Fibroblast of skin of scalp (primary cell): ENCODE results near the gene MAJIN.
"Not testable (repeated sequence)": the region's sequence is repeated elsewhere in the genome, so short reads cannot be mapped to it uniquely, and the experiment has no call there.

Source experiments
- DNase-seq: peaks from one replicate; pipeline ENCODE4 v3.0.0-alpha.2; 2013

Gene MAJIN

GRCh38 chr11:64990222-64990923 lies 18.5 kb upstream of the MAJIN start:
- no peak for DNase-seq

GRCh38 chr11:64989416-64989815 lies 17.5 kb upstream of the MAJIN start:
- no peak for DNase-seq

- DNase-seq = no peak
These were observed 16.3 kb upstream of the MAJIN start for GRCh38 chr11:64987998-64988854.

GRCh38 chr11:64983339-64983738 lies 11.4 kb upstream of the MAJIN start:
- DNase-seq = not testable (repeated sequence)

- DNase-seq = no peak
These were observed 4.7 kb upstream of the MAJIN start for GRCh38 chr11:64976651-64977050.

GRCh38 chr11:64974124-64974523 lies 2.2 kb upstream of the MAJIN start:
- DNase-seq = no peak

GRCh38 chr11:64970731-64971151 lies 1.2 kb downstream of the MAJIN start:
- DNase-seq = no peak

- DNase-seq = peak; percentile 78
These were observed 2.7 kb downstream of the MAJIN start for GRCh38 chr11:64969209-64969608.

- DNase-seq = no peak
These were observed 4.5 kb downstream of the MAJIN start for GRCh38 chr11:64967375-64967774.

- no peak for DNase-seq
These were observed 8.8 kb downstream of the MAJIN start for GRCh38 chr11:64963072-64963631.

- no peak for DNase-seq
These were observed 11.2 kb downstream of the MAJIN start for GRCh38 chr11:64960719-64961118.

- no peak for DNase-seq
These were observed 12.4 kb downstream of the MAJIN start for GRCh38 chr11:64959498-64959897.

- DNase-seq = no peak
These were observed 17.7 kb downstream of the MAJIN start for GRCh38 chr11:64954201-64954600.

GRCh38 chr11:64951529-64951928 lies 20.4 kb downstream of the MAJIN start:
- DNase-seq = no peak

- no peak for DNase-seq
These were observed 24.6 kb downstream of the MAJIN start for GRCh38 chr11:64947208-64947814.

- DNase-seq = no peak
These were observed 35.4 kb downstream of the MAJIN start for GRCh38 chr11:64936539-64936938.

GRCh38 chr11:64935359-64936081 lies 36.4 kb downstream of the MAJIN start, which contains the start of gene GPHA2:
Gene GPHA2 (minus strand): TSS chr11:64935893. CDS start chr11:64935460, 433 bp downstream.
- DNase-seq = peak; percentile 39

- DNase-seq = no peak
These were observed 37.1 kb downstream of the MAJIN start for GRCh38 chr11:64934682-64935358.

- no peak for DNase-seq
These were observed 37.8 kb downstream of the MAJIN start for GRCh38 chr11:64933935-64934681.

- DNase-seq = no peak
These were observed 38.5 kb downstream of the MAJIN start for GRCh38 chr11:64933213-64933934.
